Fibroblast of lung (primary cell): ENCODE data around the gene MRPL33. TPM values are rescaled to one million over a fixed set of nuclear protein-coding genes. Genes with fewer than 3 reads are reported as not detected.

Source experiments
- DNase-seq, 2 donors: peaks; one replicate each; pipeline versions ENCODE4 v3.0.0 to v3.0.0-alpha.2; 2010; ENCODE audit warnings: low read depth in 2 of 2
- H2AFZ ChIP-seq: 2 replicates; pipeline ENCODE4 v1.5.1; 2012; ENCODE audit warnings: low read length, control low read depth, inconsistent platforms
- H3K27ac ChIP-seq: 2 replicates; pipeline ENCODE4 v1.5.1; 2011; ENCODE audit warnings: low read length, control low read depth; ENCODE audit not compliant: insufficient read depth
- H3K27me3 ChIP-seq: 2 replicates; pipeline ENCODE4 v1.5.1; 2011; ENCODE audit warnings: mild to moderate bottlenecking, low read length; ENCODE audit not compliant: control insufficient read depth, insufficient read depth
- H3K36me3 ChIP-seq: 2 replicates; pipeline ENCODE4 v1.5.1; 2011; ENCODE audit warnings: low read length; ENCODE audit not compliant: control insufficient read depth, insufficient read depth
- H3K4me1 ChIP-seq: 2 replicates; pipeline ENCODE4 v1.5.1; 2011; ENCODE audit warnings: low read length; ENCODE audit not compliant: control insufficient read depth, insufficient read depth; ENCODE audit errors: extremely low read depth
- H3K4me2 ChIP-seq: 2 replicates; pipeline ENCODE4 v1.5.1; 2011; ENCODE audit warnings: low read length, control low read depth; ENCODE audit not compliant: insufficient read depth; ENCODE audit errors: extremely low read depth
- H3K4me3 ChIP-seq, 4 experiments: fragments of 200-600 bp in 1 of 4; sonication (generic) in 1 of 4; replicated peaks in 1 of 4; 2 replicates each; pipeline ENCODE4 v1.5.1; 2011 to 2016; ENCODE audit warnings: low read length in 4 of 4, low read depth in 3 of 4, mild to moderate bottlenecking in 3 of 4, control low read depth in 2 of 4, inconsistent platforms in 1 of 4, mixed read lengths in 1 of 4; ENCODE audit not compliant: insufficient read depth in 1 of 4; ENCODE audit errors: control extremely low read depth in 1 of 4
- H3K79me2 ChIP-seq: 2 replicates; pipeline ENCODE4 v1.5.1; 2012; ENCODE audit warnings: mild to moderate bottlenecking, low read length, inconsistent platforms; ENCODE audit not compliant: control insufficient read depth, insufficient read depth
- H3K9ac ChIP-seq: 2 replicates; pipeline ENCODE4 v1.5.1; 2011; ENCODE audit warnings: mild to moderate bottlenecking, low read length, control low read depth; ENCODE audit not compliant: insufficient read depth
- H3K9me3 ChIP-seq: 2 replicates; pipeline ENCODE4 v1.5.1; 2012; ENCODE audit warnings: low read depth, low read length; ENCODE audit not compliant: control insufficient read depth, insufficient read depth
- H4K20me1 ChIP-seq: 2 replicates; pipeline ENCODE4 v1.5.1; 2011; ENCODE audit warnings: low read length; ENCODE audit not compliant: control insufficient read depth, insufficient read depth; ENCODE audit errors: extremely low read depth
- EZH2 ChIP-seq: IDR thresholded peaks from 2 replicates; pipeline ENCODE4 v1.5.1; 2012; ENCODE audit warnings: low read length, control low read depth, mild to moderate bottlenecking; ENCODE audit errors: missing control alignments
- polyA plus RNA-seq, 2 donors: library from polyadenylated mRNA; depleted of rRNA in 1 of 2; stranded (reverse) in 1 of 2; unstranded in 1 of 2; fragments of >200 nt; gene quantifications; 2 replicates each; pipeline ENCODE4 v1.2.1, GENCODE V29; 2011 to 2012; ENCODE audit warnings: missing spikeins in 1 of 2
- total RNA-seq: library from RNA; depleted of rRNA; stranded (reverse); fragments of >200 nt; gene quantifications from 2 replicates; pipeline ENCODE4 v1.2.1, GENCODE V29; 2014
- TF ChIP-seq, protein P1 (sequence below), 2 donors: IDR thresholded peaks in 1 of 2; conservative IDR thresholded peaks in 1 of 2; 1 replicate in 1 of 2; 2 replicates in 1 of 2; pipeline ENCODE4 v1.5.1; 2011 to 2012; ENCODE audit warnings: low read length in 2 of 2, control low read depth in 1 of 2, inconsistent platforms in 1 of 2, low read depth in 1 of 2, mild to moderate bottlenecking in 1 of 2

MRPL33 gene
- total and polyA plus RNA-seq, 2 donors (not counting 1 experiment from before 2014, with no cell fraction given): 85.9 to 178 TPM

DNA sequence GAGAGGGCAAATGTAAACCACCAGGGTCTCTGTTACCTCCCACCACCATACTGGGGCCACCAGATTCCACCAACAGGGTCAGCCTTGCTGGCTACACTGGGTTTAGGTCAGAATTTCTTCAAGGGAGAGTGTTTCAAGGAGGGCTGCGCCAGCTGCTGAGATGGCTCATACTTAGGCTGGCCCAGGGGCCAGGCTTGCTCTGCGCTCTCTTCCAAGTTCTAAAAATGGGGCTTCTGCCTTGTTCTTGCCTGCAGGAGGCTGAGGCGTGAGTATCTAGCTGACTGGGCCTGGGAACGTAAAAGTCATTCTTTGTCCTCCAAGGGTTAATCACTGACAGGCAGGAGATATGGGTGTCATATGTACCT lies 28.1 kb downstream of the MRPL33 start:
- no peak for DNase-seq
- H3K4me3 ChIP-seq: peak overlapping the region in 2 of 4 experiments; percentile 3 to 9
- no peaks in the 10 kb centered on the region for H3K27me3 ChIP-seq
- no peaks in the 10 kb centered on the region for H3K9me3 ChIP-seq
- TF ChIP-seq, protein P1, sequence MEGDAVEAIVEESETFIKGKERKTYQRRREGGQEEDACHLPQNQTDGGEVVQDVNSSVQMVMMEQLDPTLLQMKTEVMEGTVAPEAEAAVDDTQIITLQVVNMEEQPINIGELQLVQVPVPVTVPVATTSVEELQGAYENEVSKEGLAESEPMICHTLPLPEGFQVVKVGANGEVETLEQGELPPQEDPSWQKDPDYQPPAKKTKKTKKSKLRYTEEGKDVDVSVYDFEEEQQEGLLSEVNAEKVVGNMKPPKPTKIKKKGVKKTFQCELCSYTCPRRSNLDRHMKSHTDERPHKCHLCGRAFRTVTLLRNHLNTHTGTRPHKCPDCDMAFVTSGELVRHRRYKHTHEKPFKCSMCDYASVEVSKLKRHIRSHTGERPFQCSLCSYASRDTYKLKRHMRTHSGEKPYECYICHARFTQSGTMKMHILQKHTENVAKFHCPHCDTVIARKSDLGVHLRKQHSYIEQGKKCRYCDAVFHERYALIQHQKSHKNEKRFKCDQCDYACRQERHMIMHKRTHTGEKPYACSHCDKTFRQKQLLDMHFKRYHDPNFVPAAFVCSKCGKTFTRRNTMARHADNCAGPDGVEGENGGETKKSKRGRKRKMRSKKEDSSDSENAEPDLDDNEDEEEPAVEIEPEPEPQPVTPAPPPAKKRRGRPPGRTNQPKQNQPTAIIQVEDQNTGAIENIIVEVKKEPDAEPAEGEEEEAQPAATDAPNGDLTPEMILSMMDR (conservative IDR thresholded peaks at IDR 0.05 in 1 of 2, IDR thresholded peaks at IDR 0.05 in 1 of 2; ENCODE audit: low read depth in 1 of 2, low read length in 2 of 2): peak; percentile 7 to 15
- no peak for TF ChIP-seq EZH2
- H2AFZ ChIP-seq: no peak overlapping the region
- peak overlapping the region; percentile 24 for H3K9ac ChIP-seq
- peak overlapping the region; percentile 13 for H3K4me2 ChIP-seq
- peak overlapping the region; percentile 94 for H3K27ac ChIP-seq
- no peaks in the 10 kb centered on the region for H4K20me1 ChIP-seq
- H3K4me1 ChIP-seq: peaks cover 39% of the 10 kb centered on the region
- H3K79me2 ChIP-seq: no peaks in the 10 kb centered on the region
- H3K36me3 ChIP-seq: no peaks in the 10 kb centered on the region

DNA sequence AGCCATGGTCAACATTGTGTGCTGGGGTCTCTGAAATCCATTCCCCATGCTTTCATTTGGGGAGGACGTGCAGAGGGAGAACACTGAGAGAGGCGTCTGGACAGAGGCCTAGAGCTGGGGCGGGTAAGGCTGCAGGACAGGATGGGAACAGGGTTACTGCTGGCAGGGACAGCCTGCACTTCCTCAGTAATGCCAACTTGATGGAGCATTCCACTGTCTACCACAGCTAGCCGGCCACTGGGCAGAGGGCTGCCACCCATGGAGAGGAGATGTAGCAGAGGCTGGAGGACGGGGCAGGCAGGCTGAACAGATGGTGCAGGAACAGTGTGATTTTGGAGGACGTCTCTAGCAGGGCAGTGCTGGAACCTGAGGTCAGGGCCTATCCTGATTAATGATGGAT lies 29.3 kb downstream of the MRPL33 start:
- Histone ChIP-seq H3K27me3 (no peaks in the 10 kb centered on the region), H4K20me1 (no peaks in the 10 kb centered on the region), H3K9me3 (no peaks in the 10 kb centered on the region), H2AFZ (no peak overlapping the region), H3K4me3 (no peak overlapping the region), H3K9ac (no peak overlapping the region), H3K36me3 (no peaks in the 10 kb centered on the region), H3K4me1 (peaks cover 34% of the 10 kb centered on the region), H3K27ac (peak overlapping the region; percentile 94), H3K79me2 (no peaks in the 10 kb centered on the region), H3K4me2 (no peak overlapping the region)
- TF ChIP-seq, protein P1 (conservative IDR thresholded peaks at IDR 0.05 in 1 of 2, IDR thresholded peaks at IDR 0.05 in 1 of 2; ENCODE audit: low read depth in 1 of 2, low read length in 2 of 2): no peak
- TF ChIP-seq EZH2: no peak
- no peak for DNase-seq

DNA sequence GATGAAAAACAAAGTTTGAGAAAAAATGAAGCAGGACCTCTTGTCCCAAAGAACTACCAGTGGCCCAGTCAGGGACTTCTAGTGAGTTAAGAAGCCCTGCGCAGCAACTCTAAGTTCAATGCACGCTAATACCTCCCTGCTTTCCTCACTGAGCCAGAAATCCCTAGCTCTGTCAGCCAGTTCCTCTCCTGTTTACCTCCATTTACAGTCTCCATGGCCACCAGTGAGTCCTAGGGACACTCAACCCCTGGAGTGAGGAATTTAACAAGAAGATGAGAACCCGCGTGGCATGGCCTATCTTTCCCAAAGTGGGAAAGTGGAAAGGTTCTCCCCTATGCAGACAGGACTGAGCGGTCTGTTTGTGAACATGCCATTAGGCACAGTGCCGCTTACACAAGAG lies 31.0 kb downstream of the MRPL33 start:
- H3K4me3 ChIP-seq: no peak overlapping the region
- H3K27ac ChIP-seq: no peak overlapping the region
- no peak overlapping the region for H3K4me2 ChIP-seq
- no peaks in the 10 kb centered on the region for H3K79me2 ChIP-seq
- no peak overlapping the region for H2AFZ ChIP-seq
- peaks cover 28% of the 10 kb centered on the region for H3K4me1 ChIP-seq
- no peaks in the 10 kb centered on the region for H4K20me1 ChIP-seq
- H3K27me3 ChIP-seq: no peaks in the 10 kb centered on the region
- TF ChIP-seq, protein P1 (conservative IDR thresholded peaks at IDR 0.05 in 1 of 2, IDR thresholded peaks at IDR 0.05 in 1 of 2; ENCODE audit: low read depth in 1 of 2, low read length in 2 of 2): no peak
- no peak for TF ChIP-seq EZH2
- no peaks in the 10 kb centered on the region for H3K36me3 ChIP-seq
- no peaks in the 10 kb centered on the region for H3K9me3 ChIP-seq
- no peak overlapping the region for H3K9ac ChIP-seq
- peak in 1 of 2 donors; percentile 14 for DNase-seq
